C4-2B (cell line): ENCODE measurements around the gene EMILIN1.

Experiments used
- H3K27ac ChIP-seq: fragments of 450-650 bp; 2 replicates; pipeline ENCODE4 v1.5.1; 2017
- CTCF ChIP-seq: fragments of 450-650 bp; conservative IDR thresholded peaks from 2 replicates; pipeline ENCODE4 v1.5.1; 2017; ENCODE audit warnings: mild to moderate bottlenecking
- ZFX ChIP-seq: fragments of 450-650 bp; IDR thresholded peaks from 2 replicates; pipeline ENCODE4 v1.6.1; 2017

The EMILIN1 gene

GRCh38 chr2:27039426-27039825 is 39.0 kb upstream of the EMILIN1 start:
- H3K27ac ChIP-seq: no peak overlapping the region

GRCh38 chr2:27039871-27040270 is 38.5 kb upstream of the EMILIN1 start:
- TF ChIP-seq CTCF: no peak
- TF ChIP-seq ZFX: no peak
- H3K27ac ChIP-seq: no peak overlapping the region

More at GRCh38 chr2:27039426-27039825, 39.0 kb upstream of the EMILIN1 start:
- TF ChIP-seq CTCF (no peak), ZFX (no peak)

GRCh38 chr2:27040282-27040681 is 38.1 kb upstream of the EMILIN1 start:
- no peak overlapping the region for H3K27ac ChIP-seq

GRCh38 chr2:27041752-27042151 is 36.7 kb upstream of the EMILIN1 start:
- no peak overlapping the region for H3K27ac ChIP-seq
- TF ChIP-seq CTCF (no peak), ZFX (no peak)

More at GRCh38 chr2:27040282-27040681, 38.1 kb upstream of the EMILIN1 start:
- no peak for TF ChIP-seq ZFX

- no peak overlapping the region for H3K27ac ChIP-seq
- TF ChIP-seq ZFX (no peak), CTCF (no peak)
These were observed 36.2 kb upstream of the EMILIN1 start for GRCh38 chr2:27042159-27042661.

- H3K27ac ChIP-seq: no peak overlapping the region
These were observed 35.3 kb upstream of the EMILIN1 start for GRCh38 chr2:27042985-27043634.

GRCh38 chr2:27049422-27050280 is 28.8 kb upstream of the EMILIN1 start:
- TF ChIP-seq ZFX (peak; percentile 46; the same call in 1 of the 2 replicates), CTCF (no peak)
- H3K27ac ChIP-seq: peak overlapping the region; percentile 80

More at GRCh38 chr2:27042985-27043634, 35.3 kb upstream of the EMILIN1 start:
- no peak for TF ChIP-seq CTCF
- TF ChIP-seq ZFX: no peak
